CD4-positive, alpha-beta T cell (primary cell): Measurements from ENCODE around the gene IL19. TPM values are rescaled to one million over a fixed set of nuclear protein-coding genes. Genes with fewer than 3 reads are reported as not detected.

Source experiments
- ATAC-seq: fragments of 200-7000 bp; cut with Tn5 transposase; one replicate; pipeline ENCODE4 v1.10.0; 2022; ENCODE audit warnings: mild to moderate bottlenecking; ENCODE audit not compliant: poor library complexity
- CTCF ChIA-PET: fragments of 350-600 bp; sonication (Branson Sonifier 250); formaldehyde crosslinking; loops from one replicate; lab custom pipeline; 2021; ENCODE audit warnings: antibody characterized with exemption, inconsistent platforms; lab: Charles Lee
- POLR2A ChIA-PET: fragments of 350-600 bp; sonication (Branson Sonifier 250); formaldehyde crosslinking; loops from one replicate; lab custom pipeline; 2021; ENCODE audit warnings: antibody characterized with exemption, inconsistent platforms; lab: Charles Lee
- DNase-seq, 14 experiments: peaks; one replicate each; pipeline ENCODE4 v3.0.0-alpha.2; 2013 to 2020; ENCODE audit warnings: mixed read lengths in 2 of 14
- H3K27ac ChIP-seq, 2 donors: one replicate each; pipeline versions ENCODE4 v1.5.1 to v1.7.0; 2013; ENCODE audit warnings: low read length in 2 of 2, low read depth in 1 of 2, mild to moderate bottlenecking in 1 of 2
- H3K27me3 ChIP-seq, 2 experiments: 1 replicate in 1 of 2; 2 replicates in 1 of 2; pipeline versions ENCODE4 v1.6.1 to v1.7.0; 2013; ENCODE audit warnings: low read length in 2 of 2, control low read depth in 1 of 2, mild to moderate bottlenecking in 1 of 2, moderate library complexity in 1 of 2; ENCODE audit not compliant: insufficient read depth in 2 of 2, control insufficient read depth in 1 of 2
- H3K36me3 ChIP-seq: one replicate; pipeline ENCODE4 v1.6.1; 2013; ENCODE audit warnings: low read length, control low read depth; ENCODE audit not compliant: insufficient read depth
- H3K4me1 ChIP-seq: one replicate; pipeline ENCODE4 v1.6.1; 2013; ENCODE audit warnings: low read length, control low read depth; ENCODE audit not compliant: insufficient read depth
- H3K4me3 ChIP-seq: one replicate; pipeline ENCODE4 v1.5.1; 2013; ENCODE audit warnings: mild to moderate bottlenecking, low read length, moderate library complexity
- H3K9me3 ChIP-seq, 2 experiments: 1 replicate in 1 of 2; 2 replicates in 1 of 2; pipeline versions ENCODE4 v1.6.1 to v1.7.0; 2013; ENCODE audit warnings: low read length in 2 of 2, mild to moderate bottlenecking in 2 of 2, control low read depth in 1 of 2, moderate library complexity in 1 of 2; ENCODE audit not compliant: control insufficient read depth in 1 of 2, insufficient read depth in 1 of 2
- H3K27ac Mint-ChIP-seq: one replicate; pipeline ENCODE4 v1.8.0; 2020; ENCODE audit warnings: mixed read lengths
- H3K27me3 Mint-ChIP-seq: one replicate; pipeline ENCODE4 v1.8.0; 2021; ENCODE audit warnings: mixed read lengths
- H3K36me3 Mint-ChIP-seq: one replicate; pipeline ENCODE4 v1.8.0; 2021; ENCODE audit warnings: low read depth, mixed read lengths
- H3K4me1 Mint-ChIP-seq: one replicate; pipeline ENCODE4 v1.8.0; 2021; ENCODE audit warnings: low read depth, mixed read lengths
- H3K4me3 Mint-ChIP-seq: one replicate; pipeline ENCODE4 v1.8.0; 2020; ENCODE audit warnings: mild to moderate bottlenecking, mixed read lengths
- H3K9me3 Mint-ChIP-seq: one replicate; pipeline ENCODE4 v1.8.0; 2020; ENCODE audit warnings: mixed read lengths
- CTCF ChIP-seq: fragments of 200-600 bp; IDR thresholded peaks from one replicate; pipeline ENCODE4 v1.8.0; 2022; ENCODE audit warnings: antibody characterized with exemption, mild to moderate bottlenecking
- intact Hi-C, 2 experiments: fragments of 100-400 bp; cut with DNase I in 1 of 2; cut with micrococcal nuclease in 1 of 2; formaldehyde crosslinking; loops; one replicate each; pipeline versions ENCODE4 v1.15.1 to v1.9.0; 2023 to 2025; cut with DNase I, micrococcal nuclease
- total RNA-seq, 174 experiments: library from RNA in 2 of 174; stranded (reverse) in 2 of 174; gene quantifications; one replicate each; pipeline ENCODE4 v1.2.3 and lab custom pipeline; 2021 to 2026

IL19 gene
- total RNA-seq, 2 experiments from 2014 or later = not detected

- Mint-ChIP-seq H3K36me3 (no peaks in the 10 kb centered on the region), H3K27ac (no peak overlapping the region)
Measured at GRCh38 chr1:206814716-206815341, 44.3 kb downstream of the IL19 start.

GRCh38 chr1:206816390-206817287, 46.1 kb downstream of the IL19 start:
- Mint-ChIP-seq H3K4me1 (peaks cover 30% of the 10 kb centered on the region), H3K27ac (peak overlapping the region; percentile 79), H3K9me3 (peaks cover 2% of the 10 kb centered on the region), H3K27me3 (no peaks in the 10 kb centered on the region), H3K4me3 (peak overlapping the region; percentile 54), H3K36me3 (no peaks in the 10 kb centered on the region)
- ChIA-PET CTCF (interaction anchor here (0.6 to 2.2 kb wide), 5 partner anchors 10 to 117 kb away, joined by 3 to 7 read pairs (median 3); partner anchors contain the start of gene IL19), POLR2A (interaction anchor here (0.6 to 1.7 kb wide), 18 partner anchors 7 to 153 kb away, joined by 3 to 12 read pairs (median 4); partner anchors contain the start of gene FCMR)
- Histone ChIP-seq H3K4me3 (no peak overlapping the region), H3K4me1 (peaks cover 7% of the 10 kb centered on the region), H3K27ac (peak overlapping the region in 1 of 2 donors; percentile 61), H3K36me3 (no peaks in the 10 kb centered on the region), H3K9me3 (peaks cover 0 to 6% of the 10 kb centered on the region in 2 experiments), H3K27me3 (no peaks in the 10 kb centered on the region)
- DNase-seq (peak in 3 of 14 experiments; percentile 77 to 80 (median 77)), ATAC-seq (peak; percentile 92)
- no peak for TF ChIP-seq CTCF
- intact Hi-C loops = no loop called here

More at GRCh38 chr1:206814716-206815341, 44.3 kb downstream of the IL19 start:
- Histone ChIP-seq H3K9me3 (peaks cover 0 to 6% of the 10 kb centered on the region in 2 experiments), H3K27ac (no peak overlapping the region), H3K36me3 (no peaks in the 10 kb centered on the region), H3K4me3 (no peak overlapping the region), H3K4me1 (peaks cover 8% of the 10 kb centered on the region), H3K27me3 (no peaks in the 10 kb centered on the region)
- Mint-ChIP-seq H3K9me3 (peaks cover 2% of the 10 kb centered on the region), H3K4me3 (no peak overlapping the region), H3K27me3 (no peaks in the 10 kb centered on the region), H3K4me1 (peaks cover 30% of the 10 kb centered on the region)
- intact Hi-C loops = loop anchor here in 1 of 2 experiments (5.0 kb wide), 2 partner anchors 47 to 117 kb away; no protein-coding TSS in a partner anchor
- no peak for ATAC-seq
- ChIA-PET CTCF (interaction anchor here (0.7 to 2.0 kb wide), 2 partner anchors 80 to 88 kb away, joined by 3 to 4 read pairs; no protein-coding TSS in a partner anchor), POLR2A (interaction anchor here (0.6 to 1.2 kb wide), 3 partner anchors 31 to 91 kb away, joined by 3 to 5 read pairs (median 3); no protein-coding TSS in a partner anchor)
- DNase-seq = no peak
- TF ChIP-seq CTCF = no peak

GRCh38 chr1:206821493-206821892, 50.9 kb downstream of the IL19 start:
- no peaks in the 10 kb centered on the region for H3K36me3 ChIP-seq
- ChIA-PET POLR2A (interaction anchor here (1.1 to 1.2 kb wide), 2 partner anchors 18 to 100 kb away, joined by 3 to 4 read pairs; partner anchors contain the start of gene FCMR), CTCF (interaction anchor here (1.0 kb wide), 1 partner anchor 9 kb away, joined by 3 read pairs; no protein-coding TSS in a partner anchor)
- ATAC-seq (no peak), DNase-seq (no peak)
- no peak overlapping the region for H3K27ac ChIP-seq
- no peak overlapping the region for H3K4me3 ChIP-seq
- peaks cover 17% of the 10 kb centered on the region for H3K4me1 ChIP-seq
- Mint-ChIP-seq H3K27me3 (no peaks in the 10 kb centered on the region), H3K27ac (no peak overlapping the region), H3K36me3 (no peaks in the 10 kb centered on the region), H3K9me3 (no peaks in the 10 kb centered on the region), H3K4me1 (peaks cover 26% of the 10 kb centered on the region), H3K4me3 (no peak overlapping the region)
- no peaks in the 10 kb centered on the region for H3K27me3 ChIP-seq
- H3K9me3 ChIP-seq = no peaks in the 10 kb centered on the region
- intact Hi-C loops = loop anchor here in 1 of 2 experiments (2.0 kb wide), 1 partner anchor 13 kb away; no protein-coding TSS in a partner anchor
- no peak for TF ChIP-seq CTCF
